Measurements from ENCODE around the gene TNFRSF6B.
"Not testable (repeated sequence)": the region's sequence is repeated elsewhere in the genome, so short reads cannot be mapped to it uniquely, and the experiment has no call there.

The TNFRSF6B gene

GRCh38 chr20:63665708-63666107 lies 30.7 kb upstream of the TNFRSF6B start:
- DNase-seq = no peak
- H3K4me1 ChIP-seq = peaks cover 12% of the 10 kb centered on the region
- H3K4me3 ChIP-seq (ENCODE audit: low read depth, low read length) = no peak overlapping the region
- no peaks in the 10 kb centered on the region for H3K9me3 ChIP-seq
- H3K36me3 ChIP-seq = peaks cover 59% of the 10 kb centered on the region
- H3K27me3 ChIP-seq = no peaks in the 10 kb centered on the region
- no peak for TF ChIP-seq CTCF (IDR thresholded peaks at IDR 0.05; ENCODE audit: low read depth, low read length)

- no peak for DNase-seq
- no peak for TF ChIP-seq CTCF (IDR thresholded peaks at IDR 0.05; ENCODE audit: low read depth, low read length)
- Histone ChIP-seq H3K4me3 (ENCODE audit: low read depth, low read length) (no peak overlapping the region), H3K4me1 (peaks cover 12% of the 10 kb centered on the region), H3K27me3 (no peaks in the 10 kb centered on the region), H3K9me3 (no peaks in the 10 kb centered on the region), H3K36me3 (peaks cover 49% of the 10 kb centered on the region)
Measured at GRCh38 chr20:63667858-63668257, 28.6 kb upstream of the TNFRSF6B start.

- Histone ChIP-seq H3K36me3 (peaks cover 46% of the 10 kb centered on the region), H3K4me3 (ENCODE audit: low read depth, low read length) (no peak overlapping the region), H3K4me1 (peaks cover 12% of the 10 kb centered on the region), H3K27me3 (no peaks in the 10 kb centered on the region), H3K9me3 (no peaks in the 10 kb centered on the region)
- no peak for TF ChIP-seq CTCF (IDR thresholded peaks at IDR 0.05; ENCODE audit: low read depth, low read length)
- no peak for DNase-seq
Measured at GRCh38 chr20:63668351-63668750, 28.1 kb upstream of the TNFRSF6B start.

GRCh38 chr20:63671695-63672094 lies 24.8 kb upstream of the TNFRSF6B start:
- H3K4me1 ChIP-seq; H3K27me3 ChIP-seq; H3K4me3 ChIP-seq (ENCODE audit: low read depth, low read length); DNase-seq; H3K9me3 ChIP-seq: not testable (repeated sequence)
- H3K36me3 ChIP-seq = peaks cover 56% of the 10 kb centered on the region

GRCh38 chr20:63672666-63673065 lies 23.8 kb upstream of the TNFRSF6B start:
- TF ChIP-seq CTCF (IDR thresholded peaks at IDR 0.05; ENCODE audit: low read depth, low read length) = no peak
- Histone ChIP-seq H3K4me3 (ENCODE audit: low read depth, low read length) (no peak overlapping the region), H3K9me3 (no peaks in the 10 kb centered on the region), H3K4me1 (no peaks in the 10 kb centered on the region), H3K36me3 (peaks cover 53% of the 10 kb centered on the region), H3K27me3 (no peaks in the 10 kb centered on the region)
- no peak for DNase-seq

- TF ChIP-seq CTCF (IDR thresholded peaks at IDR 0.05; ENCODE audit: low read depth, low read length) = no peak
- Histone ChIP-seq H3K4me1 (no peaks in the 10 kb centered on the region), H3K36me3 (peaks cover 44% of the 10 kb centered on the region), H3K9me3 (no peaks in the 10 kb centered on the region), H3K27me3 (no peaks in the 10 kb centered on the region), H3K4me3 (ENCODE audit: low read depth, low read length) (no peak overlapping the region)
- DNase-seq = no peak
Measured at GRCh38 chr20:63673951-63674350, 22.5 kb upstream of the TNFRSF6B start.

Measured in BE2C (cell line).